ENCODE results near the gene TUBB2A.
A peak's percentile ranks its signal among the peaks of the same experiment; 100 is the strongest.

DNA sequence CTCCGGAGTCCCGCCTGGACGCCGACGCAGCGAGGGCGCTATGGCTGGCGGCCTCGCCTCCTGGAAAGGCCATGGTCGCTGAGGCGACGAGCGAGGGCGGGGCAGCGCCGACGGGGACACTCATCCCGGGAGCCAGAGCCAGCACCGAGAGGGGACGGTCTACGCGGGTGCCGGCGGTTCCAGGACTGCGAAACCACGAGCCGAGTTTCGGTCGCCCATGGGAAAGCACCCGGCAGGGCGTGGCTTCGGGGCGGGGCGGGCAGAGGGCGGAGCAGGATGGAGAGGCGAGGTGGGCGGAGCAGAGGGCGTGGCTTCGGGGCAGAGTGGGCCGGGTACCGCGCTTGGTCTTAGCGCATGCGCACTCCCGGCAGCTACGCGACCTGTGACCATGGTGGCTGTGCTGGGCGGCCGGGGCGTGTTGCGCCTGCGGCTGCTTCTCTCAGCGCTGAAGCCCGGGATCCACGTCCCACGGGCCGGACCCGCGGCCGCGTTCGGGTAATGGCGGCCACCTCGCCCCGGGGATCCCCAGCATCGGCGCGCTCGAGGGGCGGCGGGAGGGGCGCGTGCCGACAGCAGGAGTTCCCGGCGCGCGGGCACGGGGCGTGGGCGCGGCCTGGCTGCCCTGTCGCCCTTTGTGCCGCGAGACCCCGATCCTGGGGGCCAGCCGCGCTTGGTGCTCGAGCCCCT lies 38.8 kb downstream of the TUBB2A start, which contains the start of gene BPHL:
- TF ChIP-seq, protein P1, sequence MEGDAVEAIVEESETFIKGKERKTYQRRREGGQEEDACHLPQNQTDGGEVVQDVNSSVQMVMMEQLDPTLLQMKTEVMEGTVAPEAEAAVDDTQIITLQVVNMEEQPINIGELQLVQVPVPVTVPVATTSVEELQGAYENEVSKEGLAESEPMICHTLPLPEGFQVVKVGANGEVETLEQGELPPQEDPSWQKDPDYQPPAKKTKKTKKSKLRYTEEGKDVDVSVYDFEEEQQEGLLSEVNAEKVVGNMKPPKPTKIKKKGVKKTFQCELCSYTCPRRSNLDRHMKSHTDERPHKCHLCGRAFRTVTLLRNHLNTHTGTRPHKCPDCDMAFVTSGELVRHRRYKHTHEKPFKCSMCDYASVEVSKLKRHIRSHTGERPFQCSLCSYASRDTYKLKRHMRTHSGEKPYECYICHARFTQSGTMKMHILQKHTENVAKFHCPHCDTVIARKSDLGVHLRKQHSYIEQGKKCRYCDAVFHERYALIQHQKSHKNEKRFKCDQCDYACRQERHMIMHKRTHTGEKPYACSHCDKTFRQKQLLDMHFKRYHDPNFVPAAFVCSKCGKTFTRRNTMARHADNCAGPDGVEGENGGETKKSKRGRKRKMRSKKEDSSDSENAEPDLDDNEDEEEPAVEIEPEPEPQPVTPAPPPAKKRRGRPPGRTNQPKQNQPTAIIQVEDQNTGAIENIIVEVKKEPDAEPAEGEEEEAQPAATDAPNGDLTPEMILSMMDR (IDR thresholded peaks at IDR 0.05 in 8 of 11, conservative IDR thresholded peaks at IDR 0.05 in 3 of 11): peak in 3 of 11 experiments; percentile 21 to 36 (median 26)
- peak in 2 of 3 donors; percentile 14 to 39 for TF ChIP-seq POLR2A (IDR thresholded peaks at IDR 0.05)
